ENCODE measurements around the gene PAPLN.

GRCh38 chr14:73232984-73233383 lies 4.3 kb upstream of the PAPLN start:
- TF ChIP-seq, protein P1, sequence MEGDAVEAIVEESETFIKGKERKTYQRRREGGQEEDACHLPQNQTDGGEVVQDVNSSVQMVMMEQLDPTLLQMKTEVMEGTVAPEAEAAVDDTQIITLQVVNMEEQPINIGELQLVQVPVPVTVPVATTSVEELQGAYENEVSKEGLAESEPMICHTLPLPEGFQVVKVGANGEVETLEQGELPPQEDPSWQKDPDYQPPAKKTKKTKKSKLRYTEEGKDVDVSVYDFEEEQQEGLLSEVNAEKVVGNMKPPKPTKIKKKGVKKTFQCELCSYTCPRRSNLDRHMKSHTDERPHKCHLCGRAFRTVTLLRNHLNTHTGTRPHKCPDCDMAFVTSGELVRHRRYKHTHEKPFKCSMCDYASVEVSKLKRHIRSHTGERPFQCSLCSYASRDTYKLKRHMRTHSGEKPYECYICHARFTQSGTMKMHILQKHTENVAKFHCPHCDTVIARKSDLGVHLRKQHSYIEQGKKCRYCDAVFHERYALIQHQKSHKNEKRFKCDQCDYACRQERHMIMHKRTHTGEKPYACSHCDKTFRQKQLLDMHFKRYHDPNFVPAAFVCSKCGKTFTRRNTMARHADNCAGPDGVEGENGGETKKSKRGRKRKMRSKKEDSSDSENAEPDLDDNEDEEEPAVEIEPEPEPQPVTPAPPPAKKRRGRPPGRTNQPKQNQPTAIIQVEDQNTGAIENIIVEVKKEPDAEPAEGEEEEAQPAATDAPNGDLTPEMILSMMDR (IDR thresholded peaks at IDR 0.05), result no peak
- TF ChIP-seq POLR2A (IDR thresholded peaks at IDR 0.05), result no peak
